Fibroblast of mammary gland (primary cell): ENCODE data around the gene ZNF554.

ENCODE experiments used
- DNase-seq: peaks from one replicate; pipeline ENCODE4 v3.0.0-alpha.2; 2010; ENCODE audit warnings: low read depth
- H3K4me3 ChIP-seq: 2 replicates; pipeline ENCODE4 v1.5.1; 2011; ENCODE audit warnings: low read depth, mild to moderate bottlenecking, low read length, moderate library complexity; ENCODE audit not compliant: control insufficient read depth
- TF ChIP-seq, protein P1 (sequence below): conservative IDR thresholded peaks from 2 replicates; pipeline ENCODE4 v1.5.1; 2011; ENCODE audit warnings: low read depth, low read length, inconsistent platforms; ENCODE audit not compliant: control insufficient read depth, insufficient read depth

The ZNF554 gene

DNA sequence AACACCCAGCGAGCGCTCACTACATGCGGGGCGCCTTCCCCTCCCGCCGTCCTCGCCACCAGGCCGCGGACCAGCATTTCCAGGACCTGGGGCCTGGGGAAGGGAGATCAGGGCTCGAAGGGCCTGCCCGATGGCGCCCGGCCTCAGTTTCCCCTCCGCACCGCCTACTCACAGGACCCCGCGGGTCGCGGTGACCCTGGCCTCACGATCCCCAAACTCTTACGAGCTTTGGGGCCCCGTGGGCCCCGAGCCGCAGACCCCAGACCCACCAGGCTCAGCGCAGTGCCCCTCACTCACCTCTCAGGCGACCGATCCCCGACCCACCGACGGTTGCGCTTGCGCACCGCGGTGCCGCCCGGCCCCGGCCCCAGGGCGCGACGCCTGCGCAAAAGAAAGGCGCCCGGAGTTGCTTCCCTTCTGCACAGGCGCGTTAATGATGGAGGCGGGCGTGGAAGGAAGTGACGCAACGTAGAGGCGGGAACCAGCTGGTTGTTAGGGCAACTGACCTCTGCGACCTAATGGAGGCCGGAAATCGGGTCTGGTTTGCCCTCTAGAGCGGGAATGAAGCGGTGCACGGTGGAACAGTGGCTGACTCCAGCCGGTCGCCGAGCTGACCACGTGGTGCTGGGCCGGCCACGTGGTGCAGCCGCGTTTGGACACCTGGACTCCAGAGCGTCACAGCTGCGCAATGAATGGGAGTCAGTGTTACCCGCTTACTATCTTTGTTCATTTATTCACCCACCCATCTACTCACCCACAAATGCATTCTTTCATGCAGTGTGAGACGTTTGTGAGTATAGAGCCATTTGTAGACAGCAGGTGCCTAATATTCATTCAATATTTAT is 36.5 kb upstream of the ZNF554 start, which contains the start of gene SGTA:
SGTA (minus strand) TSS at position 338 of the 845 bp plus-strand sequence. CDS start 14,205 bp downstream, outside the sequence.
- H3K4me3 ChIP-seq, result peak within 1 kb of the TSS; percentile 96
- peak; percentile 99 for DNase-seq
- TF ChIP-seq, protein P1, sequence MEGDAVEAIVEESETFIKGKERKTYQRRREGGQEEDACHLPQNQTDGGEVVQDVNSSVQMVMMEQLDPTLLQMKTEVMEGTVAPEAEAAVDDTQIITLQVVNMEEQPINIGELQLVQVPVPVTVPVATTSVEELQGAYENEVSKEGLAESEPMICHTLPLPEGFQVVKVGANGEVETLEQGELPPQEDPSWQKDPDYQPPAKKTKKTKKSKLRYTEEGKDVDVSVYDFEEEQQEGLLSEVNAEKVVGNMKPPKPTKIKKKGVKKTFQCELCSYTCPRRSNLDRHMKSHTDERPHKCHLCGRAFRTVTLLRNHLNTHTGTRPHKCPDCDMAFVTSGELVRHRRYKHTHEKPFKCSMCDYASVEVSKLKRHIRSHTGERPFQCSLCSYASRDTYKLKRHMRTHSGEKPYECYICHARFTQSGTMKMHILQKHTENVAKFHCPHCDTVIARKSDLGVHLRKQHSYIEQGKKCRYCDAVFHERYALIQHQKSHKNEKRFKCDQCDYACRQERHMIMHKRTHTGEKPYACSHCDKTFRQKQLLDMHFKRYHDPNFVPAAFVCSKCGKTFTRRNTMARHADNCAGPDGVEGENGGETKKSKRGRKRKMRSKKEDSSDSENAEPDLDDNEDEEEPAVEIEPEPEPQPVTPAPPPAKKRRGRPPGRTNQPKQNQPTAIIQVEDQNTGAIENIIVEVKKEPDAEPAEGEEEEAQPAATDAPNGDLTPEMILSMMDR, result peak; percentile 35

DNA sequence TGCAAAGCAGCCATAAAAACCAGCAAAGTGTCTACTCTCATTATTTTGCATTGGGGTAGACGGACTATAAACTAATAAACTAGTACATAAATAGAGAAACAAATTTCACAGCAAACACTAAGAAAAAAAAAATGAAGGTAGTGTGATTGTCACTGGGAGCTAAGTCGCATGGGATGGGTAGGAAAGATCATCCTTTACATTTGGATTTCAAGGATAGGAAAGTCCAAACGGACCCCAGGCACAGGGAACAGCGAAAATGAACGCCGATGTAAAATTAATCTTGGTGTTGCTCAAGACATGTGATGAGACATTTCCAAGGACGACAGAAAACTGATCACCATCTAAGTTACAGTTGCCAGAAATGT is 35.9 kb upstream of the ZNF554 start:
- no peak overlapping the region for H3K4me3 ChIP-seq
- no peak for DNase-seq
- TF ChIP-seq, protein P1, result no peak

DNA sequence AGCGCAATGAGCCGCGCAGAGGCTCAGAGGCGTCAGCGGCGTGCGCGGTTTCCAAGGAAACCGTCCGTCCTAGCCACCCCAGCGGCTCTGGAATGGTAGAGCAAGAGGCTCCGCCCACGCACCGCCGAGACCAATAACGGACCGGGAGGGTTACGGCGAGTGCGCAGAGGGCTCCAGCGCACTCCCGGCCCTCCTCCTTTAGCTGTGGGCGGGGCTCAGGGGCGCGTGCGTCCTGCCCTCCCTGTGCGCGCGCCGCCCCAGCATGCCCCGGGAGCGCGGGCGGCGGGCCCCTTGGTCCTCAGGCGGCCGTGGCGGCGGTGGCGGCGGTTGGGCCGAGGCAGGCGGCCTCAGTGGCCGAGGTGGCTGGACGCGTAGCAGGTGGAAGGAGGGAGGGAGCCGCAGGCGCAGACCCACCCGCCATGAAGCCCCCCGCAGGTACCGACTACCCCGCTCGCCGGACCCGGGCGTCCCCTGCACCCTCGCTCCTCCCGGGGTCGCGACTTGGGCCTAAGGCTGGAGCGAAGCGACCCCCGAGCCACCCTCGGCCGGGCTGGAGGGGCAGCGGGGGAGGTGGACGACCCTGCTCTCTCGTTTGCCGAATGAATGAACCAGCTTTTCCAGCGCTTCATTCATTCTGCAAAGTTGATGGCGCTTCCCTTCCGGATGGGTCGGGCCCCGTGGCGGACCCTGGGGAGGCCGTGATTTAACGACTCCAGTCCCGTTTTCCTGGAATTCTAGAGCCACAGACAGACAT is 34.2 kb upstream of the ZNF554 start, which contains the start of gene THOP1:
THOP1 (plus strand) TSS at position 260 of the 754 bp plus-strand sequence; CDS start at position 420, 160 bp downstream.
- TF ChIP-seq, protein P1, result no peak
- H3K4me3 ChIP-seq, result peak within 1 kb of the TSS; percentile 81
- peak; percentile 99 for DNase-seq

DNA sequence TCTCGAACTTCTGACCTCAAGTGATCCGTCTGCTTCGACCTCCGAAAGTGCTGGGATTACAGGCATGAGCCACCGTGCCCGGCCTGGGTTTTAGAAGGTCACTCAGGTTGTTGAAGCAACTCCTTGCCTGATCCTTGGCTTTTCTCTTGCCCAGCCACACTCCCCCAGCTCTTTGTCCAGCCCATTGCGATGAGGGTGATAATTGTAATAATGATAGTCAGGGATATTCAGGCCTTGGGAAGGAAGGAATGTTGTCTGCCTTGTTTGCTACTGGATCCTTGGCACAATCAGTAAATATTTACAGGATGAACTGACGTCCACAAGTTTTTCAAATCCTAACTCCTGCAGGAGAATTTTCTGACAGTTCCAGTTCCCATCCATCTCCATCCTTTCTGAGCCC is 32.6 kb upstream of the ZNF554 start:
- no peak for DNase-seq
- H3K4me3 ChIP-seq, result no peak overlapping the region
- TF ChIP-seq, protein P1, result no peak

DNA sequence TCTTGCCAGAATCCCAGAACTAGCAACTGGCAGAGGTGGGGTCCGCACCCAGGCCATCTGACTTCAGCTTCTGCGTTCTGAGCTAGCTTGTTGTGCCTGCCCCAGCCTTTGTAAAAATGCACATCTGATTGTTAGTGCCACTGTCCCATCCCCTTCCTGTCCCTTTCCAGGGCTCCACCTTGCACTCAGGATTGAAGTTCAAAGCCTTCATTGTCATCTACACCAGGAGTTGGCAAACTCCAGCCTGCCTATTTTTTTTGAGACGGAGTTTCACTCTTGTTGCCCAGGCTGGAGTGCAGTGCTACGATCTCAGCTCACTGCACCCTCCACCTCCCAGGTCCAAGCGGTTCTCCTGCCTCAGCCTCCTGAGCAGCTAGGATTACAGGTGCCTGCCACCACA is 31.4 kb upstream of the ZNF554 start:
- no peak for DNase-seq
- TF ChIP-seq, protein P1, result no peak
- no peak overlapping the region for H3K4me3 ChIP-seq

DNA sequence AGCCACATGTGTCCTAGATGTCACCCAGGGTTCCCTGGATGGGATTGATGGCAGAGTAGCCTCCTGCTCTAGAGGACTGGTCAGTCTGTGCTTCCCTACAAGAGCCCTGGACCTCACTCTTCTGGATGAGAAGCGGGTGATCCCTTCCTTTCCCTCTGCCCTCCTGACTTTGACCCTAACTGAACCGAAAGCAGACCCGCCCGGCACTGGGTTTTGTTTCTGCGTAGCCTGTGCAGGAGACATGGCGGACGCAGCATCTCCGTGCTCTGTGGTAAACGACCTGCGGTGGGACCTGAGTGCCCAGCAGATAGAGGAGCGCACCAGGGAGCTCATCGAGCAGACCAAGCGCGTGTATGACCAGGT is 29.5 kb upstream of the ZNF554 start:
- no peak overlapping the region for H3K4me3 ChIP-seq
- TF ChIP-seq, protein P1, result no peak
- no peak for DNase-seq
